T-helper 2 cell (primary cell): Measurements from ENCODE around the gene OCIAD2.
"Not testable (repeated sequence)": the region's sequence is repeated elsewhere in the genome, so short reads cannot be mapped to it uniquely, and the experiment has no call there.

Source experiments
- DNase-seq, 5 experiments: peaks; one replicate each; pipeline versions ENCODE4 v3.0.0 to v3.0.0-alpha.2; 2012 to 2022

OCIAD2 gene

GRCh38 chr4:48905363-48906015 is 1.1 kb downstream of the OCIAD2 start:
- no peak for DNase-seq

GRCh38 chr4:48904541-48905142 is 1.9 kb downstream of the OCIAD2 start:
- no peak for DNase-seq

- DNase-seq: no peak
Observed at GRCh38 chr4:48904101-48904500, 2.5 kb downstream of the OCIAD2 start.

- no peak for DNase-seq
Observed at GRCh38 chr4:48902266-48902665, 4.3 kb downstream of the OCIAD2 start.

GRCh38 chr4:48901196-48901595 is 5.4 kb downstream of the OCIAD2 start:
- DNase-seq: no peak

- no peak for DNase-seq
Observed at GRCh38 chr4:48899950-48900349, 6.6 kb downstream of the OCIAD2 start.

- no peak for DNase-seq
Observed at GRCh38 chr4:48899432-48899749, 7.2 kb downstream of the OCIAD2 start.

GRCh38 chr4:48898733-48899431 is 7.7 kb downstream of the OCIAD2 start:
- DNase-seq: no peak

GRCh38 chr4:48896845-48897244 is 9.7 kb downstream of the OCIAD2 start:
- no peak for DNase-seq

- DNase-seq: no peak
Observed at GRCh38 chr4:48891028-48891619, 15.4 kb downstream of the OCIAD2 start.

GRCh38 chr4:48889750-48890149 is 16.8 kb downstream of the OCIAD2 start:
- not testable (repeated sequence) for DNase-seq

GRCh38 chr4:48881646-48882045 is 24.9 kb downstream of the OCIAD2 start:
- DNase-seq: not testable (repeated sequence)

- DNase-seq: no peak
Observed at GRCh38 chr4:48879561-48880442, 26.8 kb downstream of the OCIAD2 start.

GRCh38 chr4:48877827-48878535 is 28.6 kb downstream of the OCIAD2 start:
- DNase-seq: peak in 1 of 5 experiments; percentile 13

GRCh38 chr4:48864696-48865095 is 41.9 kb downstream of the OCIAD2 start:
- DNase-seq: not testable (repeated sequence)

GRCh38 chr4:48863728-48864127 is 42.8 kb downstream of the OCIAD2 start:
- no peak for DNase-seq

- no peak for DNase-seq
Observed at GRCh38 chr4:48862661-48863060, 43.9 kb downstream of the OCIAD2 start.

GRCh38 chr4:48862038-48862437 is 44.5 kb downstream of the OCIAD2 start:
- no peak for DNase-seq

- DNase-seq: peak in 1 of 5 experiments; percentile 24
Observed at GRCh38 chr4:48858130-48858529, 48.4 kb downstream of the OCIAD2 start.

- no peak for DNase-seq
Observed at GRCh38 chr4:48854982-48855381, 51.6 kb downstream of the OCIAD2 start.

GRCh38 chr4:48854395-48854683 is 52.2 kb downstream of the OCIAD2 start:
- DNase-seq: no peak
